Measurements from ENCODE around the gene CYB5D1. TPM values are rescaled to one million over a fixed set of nuclear protein-coding genes. Genes with fewer than 3 reads are reported as not detected.
A peak's percentile ranks its signal among the peaks of the same experiment; 100 is the strongest.

The CYB5D1 gene
- total RNA-seq, 1 donor from 2014 or later: 21.9 TPM

GRCh38 chr17:7833795-7834541 lies 23.8 kb upstream of the CYB5D1 start, which contains the start of gene KDM6B:
Gene KDM6B (plus strand): TSS chr17:7834217. CDS start chr17:7845555, 11,338 bp downstream.
- peak; percentile 94 for DNase-seq (ENCODE audit: low spot score)

- peak; percentile 52 for DNase-seq (ENCODE audit: low spot score)
Observed at GRCh38 chr17:7834542-7834956, 23.3 kb upstream of the CYB5D1 start.

GRCh38 chr17:7834957-7835813 lies 22.6 kb upstream of the CYB5D1 start:
- peak; percentile 95 for DNase-seq (ENCODE audit: low spot score)

GRCh38 chr17:7835814-7836595 lies 21.8 kb upstream of the CYB5D1 start:
- DNase-seq (ENCODE audit: low spot score): peak; percentile 72

- DNase-seq (ENCODE audit: low spot score): peak; percentile 93
Observed at GRCh38 chr17:7836596-7837407, 21.0 kb upstream of the CYB5D1 start.

GRCh38 chr17:7837408-7838088 lies 20.3 kb upstream of the CYB5D1 start:
- DNase-seq (ENCODE audit: low spot score): no peak

- DNase-seq (ENCODE audit: low spot score): no peak
Observed at GRCh38 chr17:7838090-7839075, 19.4 kb upstream of the CYB5D1 start.

- DNase-seq (ENCODE audit: low spot score): peak; percentile 54
Observed at GRCh38 chr17:7839190-7839875, 18.5 kb upstream of the CYB5D1 start.

- DNase-seq (ENCODE audit: low spot score): no peak
Observed at GRCh38 chr17:7839876-7840261, 17.9 kb upstream of the CYB5D1 start.

- DNase-seq (ENCODE audit: low spot score): no peak
Observed at GRCh38 chr17:7840441-7840840, 17.4 kb upstream of the CYB5D1 start.

GRCh38 chr17:7840875-7841274 lies 16.9 kb upstream of the CYB5D1 start:
- no peak for DNase-seq (ENCODE audit: low spot score)

GRCh38 chr17:7841396-7841914 lies 16.3 kb upstream of the CYB5D1 start:
- peak; percentile 87 for DNase-seq (ENCODE audit: low spot score)

- peak; percentile 90 for DNase-seq (ENCODE audit: low spot score)
Observed at GRCh38 chr17:7841915-7842379, 15.9 kb upstream of the CYB5D1 start.

GRCh38 chr17:7842380-7843256 lies 15.2 kb upstream of the CYB5D1 start:
- peak; percentile 70 for DNase-seq (ENCODE audit: low spot score)

GRCh38 chr17:7843257-7843535 lies 14.6 kb upstream of the CYB5D1 start:
- no peak for DNase-seq (ENCODE audit: low spot score)

- peak; percentile 85 for DNase-seq (ENCODE audit: low spot score)
Observed at GRCh38 chr17:7843536-7844291, 14.1 kb upstream of the CYB5D1 start.
